SK-N-SH (cell line): ENCODE data around the gene CD34.

Experiments
- CTCF ChIP-seq: fragments of 200-600 bp; sonication (generic); IDR thresholded peaks from 2 replicates; pipeline ENCODE4 v1.6.1; 2017; ENCODE audit warnings: antibody characterized with exemption, mild to moderate bottlenecking, moderate library complexity
- EP300 ChIP-seq, 2 experiments: IDR thresholded peaks; 2 replicates each; pipeline versions ENCODE4 v1.4.0 to v1.6.1; 2012; ENCODE audit warnings: borderline replicate concordance in 1 of 2, low read depth in 1 of 2, low read length in 1 of 2
- EZH2phosphoT487 ChIP-seq: fragments of 200-600 bp; sonication (generic); IDR thresholded peaks from 2 replicates; pipeline ENCODE4 v1.6.1; 2017; ENCODE audit warnings: low read depth, mixed run types, mild to moderate bottlenecking, antibody characterized with exemption, moderate library complexity, borderline replicate concordance
- JUND ChIP-seq: IDR thresholded peaks from 2 replicates; pipeline ENCODE4 v1.4.0; 2012
- MEF2A ChIP-seq: IDR thresholded peaks from 2 replicates; pipeline ENCODE4 v1.4.0; 2012; ENCODE audit warnings: low read depth, borderline replicate concordance
- PBX3 ChIP-seq: IDR thresholded peaks from 2 replicates; pipeline ENCODE4; 2012
- POLR2AphosphoS5 ChIP-seq: IDR thresholded peaks from 2 replicates; pipeline ENCODE4 v1.6.1; 2012; ENCODE audit warnings: low read depth, low read length
- REST ChIP-seq: IDR thresholded peaks from 2 replicates; pipeline ENCODE4 v1.6.1; 2012; ENCODE audit warnings: mild to moderate bottlenecking, low read depth, low read length, moderate library complexity
- RXRA ChIP-seq: IDR thresholded peaks from 2 replicates; pipeline ENCODE4 v1.4.0; 2012; ENCODE audit warnings: low read depth, mild to moderate bottlenecking, borderline replicate concordance
- TEAD4 ChIP-seq: IDR thresholded peaks from 2 replicates; pipeline ENCODE4 v1.4.0; 2012; ENCODE audit warnings: mild to moderate bottlenecking, borderline replicate concordance; ENCODE audit not compliant: insufficient read depth

DNA sequence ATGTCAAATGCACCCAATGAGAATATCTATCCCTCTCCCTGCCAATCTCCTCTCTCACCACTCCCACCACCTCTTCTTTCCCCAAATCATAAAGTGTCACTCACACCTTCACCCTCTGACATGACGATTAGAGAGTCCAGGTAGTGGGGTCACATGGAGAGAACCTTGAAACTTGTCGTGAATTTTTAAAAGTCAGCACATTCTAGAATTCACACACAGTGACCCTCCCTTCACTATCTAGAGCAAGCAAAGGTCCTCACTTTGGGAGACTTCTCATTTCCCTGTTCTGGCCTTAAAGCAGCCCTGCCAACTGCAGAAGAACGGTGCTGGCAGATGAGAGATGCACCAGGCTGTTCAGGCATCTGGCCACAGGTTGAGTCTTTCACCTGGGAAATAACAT lies 61.9 kb downstream of the CD34 start:
- TF ChIP-seq CTCF = no peak
- TF ChIP-seq RXRA = no peak
- no peak for TF ChIP-seq MEF2A
- no peak for TF ChIP-seq TEAD4
- no peak for TF ChIP-seq EP300 (IDR thresholded peaks at IDR 0.05; ENCODE audit: borderline replicate concordance in 1 of 2, low read depth in 1 of 2, low read length in 1 of 2)
- no peak for TF ChIP-seq EZH2phosphoT487
- no peak for TF ChIP-seq POLR2AphosphoS5
- no peak for TF ChIP-seq REST
- no peak for TF ChIP-seq JUND
- no peak for TF ChIP-seq PBX3
